Fibroblast of lung (primary cell): ENCODE measurements around the gene NLGN1. TPM values are rescaled to one million over a fixed set of nuclear protein-coding genes. Genes with fewer than 3 reads are reported as not detected.

Experiments used
- DNase-seq, 2 donors: peaks; one replicate each; pipeline versions ENCODE4 v3.0.0 to v3.0.0-alpha.2; 2010; ENCODE audit warnings: low read depth in 2 of 2
- H2AFZ ChIP-seq: 2 replicates; pipeline ENCODE4 v1.5.1; 2012; ENCODE audit warnings: low read length, control low read depth, inconsistent platforms
- H3K27ac ChIP-seq: 2 replicates; pipeline ENCODE4 v1.5.1; 2011; ENCODE audit warnings: low read length, control low read depth; ENCODE audit not compliant: insufficient read depth
- H3K27me3 ChIP-seq: 2 replicates; pipeline ENCODE4 v1.5.1; 2011; ENCODE audit warnings: mild to moderate bottlenecking, low read length; ENCODE audit not compliant: control insufficient read depth, insufficient read depth
- H3K36me3 ChIP-seq: 2 replicates; pipeline ENCODE4 v1.5.1; 2011; ENCODE audit warnings: low read length; ENCODE audit not compliant: control insufficient read depth, insufficient read depth
- H3K4me1 ChIP-seq: 2 replicates; pipeline ENCODE4 v1.5.1; 2011; ENCODE audit warnings: low read length; ENCODE audit not compliant: control insufficient read depth, insufficient read depth; ENCODE audit errors: extremely low read depth
- H3K4me2 ChIP-seq: 2 replicates; pipeline ENCODE4 v1.5.1; 2011; ENCODE audit warnings: low read length, control low read depth; ENCODE audit not compliant: insufficient read depth; ENCODE audit errors: extremely low read depth
- H3K4me3 ChIP-seq, 4 experiments: fragments of 200-600 bp in 1 of 4; sonication (generic) in 1 of 4; replicated peaks in 1 of 4; 2 replicates each; pipeline ENCODE4 v1.5.1; 2011 to 2016; ENCODE audit warnings: low read length in 4 of 4, low read depth in 3 of 4, mild to moderate bottlenecking in 3 of 4, control low read depth in 2 of 4, inconsistent platforms in 1 of 4, mixed read lengths in 1 of 4; ENCODE audit not compliant: insufficient read depth in 1 of 4; ENCODE audit errors: control extremely low read depth in 1 of 4
- H3K79me2 ChIP-seq: 2 replicates; pipeline ENCODE4 v1.5.1; 2012; ENCODE audit warnings: mild to moderate bottlenecking, low read length, inconsistent platforms; ENCODE audit not compliant: control insufficient read depth, insufficient read depth
- H3K9ac ChIP-seq: 2 replicates; pipeline ENCODE4 v1.5.1; 2011; ENCODE audit warnings: mild to moderate bottlenecking, low read length, control low read depth; ENCODE audit not compliant: insufficient read depth
- H3K9me3 ChIP-seq: 2 replicates; pipeline ENCODE4 v1.5.1; 2012; ENCODE audit warnings: low read depth, low read length; ENCODE audit not compliant: control insufficient read depth, insufficient read depth
- H4K20me1 ChIP-seq: 2 replicates; pipeline ENCODE4 v1.5.1; 2011; ENCODE audit warnings: low read length; ENCODE audit not compliant: control insufficient read depth, insufficient read depth; ENCODE audit errors: extremely low read depth
- EZH2 ChIP-seq: IDR thresholded peaks from 2 replicates; pipeline ENCODE4 v1.5.1; 2012; ENCODE audit warnings: low read length, control low read depth, mild to moderate bottlenecking; ENCODE audit errors: missing control alignments
- polyA plus RNA-seq, 2 donors: library from polyadenylated mRNA; depleted of rRNA in 1 of 2; stranded (reverse) in 1 of 2; unstranded in 1 of 2; fragments of >200 nt; gene quantifications; 2 replicates each; pipeline ENCODE4 v1.2.1, GENCODE V29; 2011 to 2012; ENCODE audit warnings: missing spikeins in 1 of 2
- total RNA-seq: library from RNA; depleted of rRNA; stranded (reverse); fragments of >200 nt; gene quantifications from 2 replicates; pipeline ENCODE4 v1.2.1, GENCODE V29; 2014
- TF ChIP-seq, protein P1 (sequence below), 2 donors: IDR thresholded peaks in 1 of 2; conservative IDR thresholded peaks in 1 of 2; 1 replicate in 1 of 2; 2 replicates in 1 of 2; pipeline ENCODE4 v1.5.1; 2011 to 2012; ENCODE audit warnings: low read length in 2 of 2, control low read depth in 1 of 2, inconsistent platforms in 1 of 2, low read depth in 1 of 2, mild to moderate bottlenecking in 1 of 2

The NLGN1 gene
- total and polyA plus RNA-seq, 2 donors (not counting 1 experiment from before 2014, with no cell fraction given), result 0.61 to 2.1 TPM

DNA sequence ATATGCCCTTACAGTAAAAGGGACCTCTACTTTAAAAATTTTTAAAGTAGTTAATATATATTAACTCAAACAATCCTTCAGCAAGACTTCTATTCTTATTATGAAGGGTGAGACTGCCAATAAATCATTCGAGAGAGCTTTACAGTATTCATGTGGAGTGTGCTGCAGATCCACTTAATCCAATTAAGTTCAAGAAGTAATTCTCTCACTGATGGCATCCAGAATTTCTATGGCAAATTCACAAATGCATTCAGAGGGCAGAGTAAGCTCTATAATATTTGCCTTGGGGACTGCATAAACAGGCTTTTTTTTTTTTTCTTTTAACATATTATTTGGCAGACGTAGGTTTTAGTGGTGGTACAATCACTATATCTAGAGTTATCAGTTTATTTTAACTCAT is 692.0 kb downstream of the NLGN1 start:
- H3K27me3 ChIP-seq, result no peaks in the 10 kb centered on the region
- H3K4me2 ChIP-seq, result no peak overlapping the region
- no peak overlapping the region for H2AFZ ChIP-seq
- no peaks in the 10 kb centered on the region for H3K4me1 ChIP-seq
- no peak overlapping the region for H3K4me3 ChIP-seq
- H3K27ac ChIP-seq, result no peak overlapping the region
- H3K9ac ChIP-seq, result no peak overlapping the region
- no peaks in the 10 kb centered on the region for H3K79me2 ChIP-seq
- DNase-seq, result no peak
- no peaks in the 10 kb centered on the region for H4K20me1 ChIP-seq
- H3K36me3 ChIP-seq, result no peaks in the 10 kb centered on the region
- no peaks in the 10 kb centered on the region for H3K9me3 ChIP-seq
- no peak for TF ChIP-seq EZH2
- TF ChIP-seq, protein P1, sequence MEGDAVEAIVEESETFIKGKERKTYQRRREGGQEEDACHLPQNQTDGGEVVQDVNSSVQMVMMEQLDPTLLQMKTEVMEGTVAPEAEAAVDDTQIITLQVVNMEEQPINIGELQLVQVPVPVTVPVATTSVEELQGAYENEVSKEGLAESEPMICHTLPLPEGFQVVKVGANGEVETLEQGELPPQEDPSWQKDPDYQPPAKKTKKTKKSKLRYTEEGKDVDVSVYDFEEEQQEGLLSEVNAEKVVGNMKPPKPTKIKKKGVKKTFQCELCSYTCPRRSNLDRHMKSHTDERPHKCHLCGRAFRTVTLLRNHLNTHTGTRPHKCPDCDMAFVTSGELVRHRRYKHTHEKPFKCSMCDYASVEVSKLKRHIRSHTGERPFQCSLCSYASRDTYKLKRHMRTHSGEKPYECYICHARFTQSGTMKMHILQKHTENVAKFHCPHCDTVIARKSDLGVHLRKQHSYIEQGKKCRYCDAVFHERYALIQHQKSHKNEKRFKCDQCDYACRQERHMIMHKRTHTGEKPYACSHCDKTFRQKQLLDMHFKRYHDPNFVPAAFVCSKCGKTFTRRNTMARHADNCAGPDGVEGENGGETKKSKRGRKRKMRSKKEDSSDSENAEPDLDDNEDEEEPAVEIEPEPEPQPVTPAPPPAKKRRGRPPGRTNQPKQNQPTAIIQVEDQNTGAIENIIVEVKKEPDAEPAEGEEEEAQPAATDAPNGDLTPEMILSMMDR (conservative IDR thresholded peaks at IDR 0.05 in 1 of 2, IDR thresholded peaks at IDR 0.05 in 1 of 2; ENCODE audit: low read depth in 1 of 2, low read length in 2 of 2), result no peak

DNA sequence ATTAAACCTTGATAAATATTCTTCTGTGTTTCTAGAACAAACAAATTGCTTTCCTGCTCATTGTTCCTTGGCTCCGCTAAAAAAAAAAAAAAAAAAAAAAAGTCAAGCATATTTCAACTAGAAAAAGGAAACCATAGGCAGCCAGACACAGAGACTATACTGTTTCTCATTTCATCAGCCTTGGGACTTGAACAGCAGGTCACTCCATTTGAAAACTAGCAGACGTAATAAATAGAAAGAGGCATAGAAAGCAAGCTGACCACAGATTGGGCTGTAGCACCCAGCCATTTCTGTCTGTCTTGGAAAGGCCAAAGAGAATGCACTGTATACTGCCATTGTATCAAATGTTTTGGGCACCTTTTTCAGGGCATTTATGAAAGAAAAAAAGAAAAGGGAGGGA is 697.1 kb downstream of the NLGN1 start:
- no peaks in the 10 kb centered on the region for H3K9me3 ChIP-seq
- H3K4me2 ChIP-seq, result no peak overlapping the region
- H3K27ac ChIP-seq, result no peak overlapping the region
- no peak overlapping the region for H3K9ac ChIP-seq
- no peaks in the 10 kb centered on the region for H3K36me3 ChIP-seq
- H4K20me1 ChIP-seq, result no peaks in the 10 kb centered on the region
- no peak overlapping the region for H2AFZ ChIP-seq
- no peaks in the 10 kb centered on the region for H3K27me3 ChIP-seq
- DNase-seq, result no peak
- TF ChIP-seq, protein P1 (conservative IDR thresholded peaks at IDR 0.05 in 1 of 2, IDR thresholded peaks at IDR 0.05 in 1 of 2; ENCODE audit: low read depth in 1 of 2, low read length in 2 of 2), result no peak
- no peak for TF ChIP-seq EZH2
- H3K79me2 ChIP-seq, result no peaks in the 10 kb centered on the region
- H3K4me1 ChIP-seq, result no peaks in the 10 kb centered on the region
- H3K4me3 ChIP-seq, result no peak overlapping the region

DNA sequence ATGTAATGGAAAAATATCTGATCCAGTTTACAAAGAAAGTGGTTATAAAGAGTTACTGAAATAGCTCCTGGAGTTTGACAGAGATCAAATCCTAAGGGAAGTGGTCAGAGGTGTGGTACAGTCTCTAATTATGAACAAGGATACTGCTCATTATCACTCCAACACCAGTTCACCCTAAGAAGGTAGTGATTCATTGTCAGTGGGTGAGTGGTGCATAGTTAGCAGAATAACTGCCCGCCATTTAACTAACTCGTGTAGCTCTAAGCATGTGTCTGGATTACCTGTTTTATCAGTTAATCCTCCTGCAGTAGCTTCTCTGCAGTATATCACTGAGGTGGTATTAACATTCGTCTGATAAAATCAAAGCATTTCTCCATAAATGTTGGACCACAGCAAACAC is 700.1 kb downstream of the NLGN1 start:
- Histone ChIP-seq H3K9ac (no peak overlapping the region), H3K4me3 (no peak overlapping the region), H3K4me1 (no peaks in the 10 kb centered on the region), H3K27ac (no peak overlapping the region), H3K27me3 (no peaks in the 10 kb centered on the region), H4K20me1 (no peaks in the 10 kb centered on the region), H3K36me3 (no peaks in the 10 kb centered on the region), H3K4me2 (no peak overlapping the region), H2AFZ (no peak overlapping the region), H3K9me3 (no peaks in the 10 kb centered on the region), H3K79me2 (no peaks in the 10 kb centered on the region)
- no peak for DNase-seq
- TF ChIP-seq, protein P1 (conservative IDR thresholded peaks at IDR 0.05 in 1 of 2, IDR thresholded peaks at IDR 0.05 in 1 of 2; ENCODE audit: low read depth in 1 of 2, low read length in 2 of 2), result no peak
- TF ChIP-seq EZH2, result no peak
